Measurements from ENCODE around the gene CCDC57.

CCDC57 gene

DNA sequence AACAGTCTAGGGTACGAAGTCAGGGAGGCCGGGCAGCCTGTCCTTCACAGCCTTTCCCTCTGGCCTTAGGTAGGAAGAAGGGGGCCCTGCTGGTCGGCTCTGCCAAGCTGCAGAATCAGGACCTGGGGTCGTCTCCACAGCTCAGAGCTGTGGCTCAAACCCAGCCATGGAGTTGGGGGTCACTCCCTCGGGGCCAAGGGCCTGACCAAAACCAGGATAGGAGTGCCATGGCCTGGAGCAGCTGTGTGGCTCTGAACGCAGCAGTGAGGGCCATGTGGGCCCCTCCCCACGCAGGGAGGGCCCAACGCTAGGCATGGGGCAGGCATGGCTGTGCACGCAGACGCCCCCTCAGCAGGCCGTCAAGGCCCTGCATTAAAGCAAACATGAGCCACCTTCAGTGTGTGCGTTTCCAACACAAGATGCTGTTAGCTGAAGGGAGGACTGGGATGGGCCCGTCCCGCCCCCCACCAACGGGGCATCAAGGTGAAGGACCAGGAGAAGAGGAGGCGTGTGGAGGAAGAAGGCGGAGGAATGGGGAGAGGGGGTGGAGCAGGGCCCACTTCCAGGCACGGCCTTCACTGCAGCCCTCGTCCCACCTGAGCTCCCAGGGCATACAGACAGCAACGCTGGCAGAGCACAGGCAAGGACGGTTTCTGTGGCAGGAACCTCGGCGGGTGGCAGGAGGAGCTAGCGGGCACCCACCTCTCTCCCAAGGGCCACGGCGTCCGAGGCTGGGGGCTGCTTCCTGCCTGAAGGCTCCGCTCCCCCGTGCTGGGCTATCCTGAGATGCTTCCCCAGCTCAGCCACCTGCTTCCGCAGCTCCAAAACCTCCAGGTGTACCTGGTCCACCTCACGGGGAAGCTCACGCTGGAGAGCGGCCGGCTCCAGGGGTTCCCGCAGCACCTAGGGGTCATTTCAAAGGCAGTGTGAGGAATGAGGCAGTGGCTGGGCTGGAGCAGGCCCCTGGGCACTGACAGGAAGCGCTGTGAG lies 55.3 kb downstream of the CCDC57 start:
- in situ Hi-C loops (cut with HindIII; ENCODE audit: low sequenced_read_pairs) = no loop called here

DNA sequence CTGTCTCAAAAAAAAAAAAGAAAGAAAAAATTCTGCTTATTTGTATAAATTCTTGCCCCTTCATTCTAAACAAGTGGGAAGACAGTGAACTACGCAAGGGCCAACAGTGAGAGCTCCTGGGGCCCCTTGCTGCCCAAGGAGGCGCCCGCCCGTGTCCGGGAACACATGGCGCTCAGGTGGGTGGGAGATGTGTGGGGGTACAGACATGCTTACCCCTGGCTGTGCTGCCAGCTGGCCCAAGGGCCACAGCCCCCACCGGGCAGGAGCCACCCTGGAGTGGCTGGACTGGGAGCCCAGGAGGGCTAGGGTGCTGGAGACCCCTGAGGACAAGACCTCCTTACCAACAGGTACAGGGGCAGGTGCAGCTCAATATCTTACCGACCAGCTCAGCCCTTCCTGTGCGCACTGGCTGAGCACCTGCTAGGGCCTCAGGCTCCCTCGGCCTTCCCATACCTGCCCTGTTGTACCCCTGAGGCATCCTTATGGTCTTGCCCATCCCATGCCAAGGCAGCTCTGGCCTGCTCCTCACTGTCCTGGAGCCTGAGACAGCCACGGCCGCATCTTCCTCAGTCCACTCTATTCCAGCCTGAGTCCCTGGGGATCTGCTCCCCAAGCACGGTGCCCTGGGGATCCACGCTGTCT lies 56.2 kb downstream of the CCDC57 start:
- in situ Hi-C loops (cut with HindIII; ENCODE audit: low sequenced_read_pairs) = no loop called here

DNA sequence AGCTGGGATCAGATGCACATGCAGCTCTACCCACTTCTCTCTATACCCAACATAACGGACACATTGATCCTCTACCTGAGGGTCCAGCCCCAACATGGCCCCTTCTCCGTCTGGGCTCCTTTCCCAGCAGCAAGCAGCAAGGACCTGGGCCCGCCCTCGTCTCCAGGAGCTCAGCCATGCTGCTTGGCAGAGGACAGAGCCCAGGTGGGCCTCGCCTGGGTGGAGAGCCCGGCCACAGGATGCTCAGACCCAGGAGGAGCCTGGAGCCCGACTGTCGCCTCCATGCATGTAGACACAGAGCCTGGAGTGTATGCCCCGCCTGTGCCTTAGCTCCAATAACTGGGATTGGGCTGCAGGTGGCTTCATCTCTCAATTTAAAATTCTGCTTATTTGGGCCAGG lies 57.0 kb downstream of the CCDC57 start:
- in situ Hi-C loops (cut with HindIII; ENCODE audit: low sequenced_read_pairs) = no loop called here

DNA sequence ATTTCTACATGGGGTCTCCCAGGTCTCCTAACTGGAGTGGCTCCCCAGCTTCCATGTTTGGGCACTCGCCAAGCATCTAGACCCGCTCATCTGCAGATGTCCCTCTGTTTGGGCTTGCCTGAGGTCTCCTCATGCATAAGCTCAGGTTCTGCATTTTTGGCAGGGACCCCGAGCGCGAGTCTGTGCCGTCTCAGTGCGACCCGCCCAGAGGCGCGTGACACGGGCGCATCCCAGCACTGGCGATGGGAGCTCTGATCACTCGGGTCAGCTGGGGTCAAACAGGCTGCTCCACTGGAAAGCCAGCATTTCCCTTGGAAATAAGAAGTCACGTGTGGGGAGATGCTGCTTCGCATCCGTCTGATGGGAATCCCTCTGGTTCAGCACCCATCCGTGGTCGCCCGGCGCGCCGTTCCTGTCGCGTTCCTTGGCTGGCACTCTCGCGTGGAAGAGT lies 57.7 kb downstream of the CCDC57 start:
- in situ Hi-C loops (cut with HindIII; ENCODE audit: low sequenced_read_pairs) = no loop called here

DNA sequence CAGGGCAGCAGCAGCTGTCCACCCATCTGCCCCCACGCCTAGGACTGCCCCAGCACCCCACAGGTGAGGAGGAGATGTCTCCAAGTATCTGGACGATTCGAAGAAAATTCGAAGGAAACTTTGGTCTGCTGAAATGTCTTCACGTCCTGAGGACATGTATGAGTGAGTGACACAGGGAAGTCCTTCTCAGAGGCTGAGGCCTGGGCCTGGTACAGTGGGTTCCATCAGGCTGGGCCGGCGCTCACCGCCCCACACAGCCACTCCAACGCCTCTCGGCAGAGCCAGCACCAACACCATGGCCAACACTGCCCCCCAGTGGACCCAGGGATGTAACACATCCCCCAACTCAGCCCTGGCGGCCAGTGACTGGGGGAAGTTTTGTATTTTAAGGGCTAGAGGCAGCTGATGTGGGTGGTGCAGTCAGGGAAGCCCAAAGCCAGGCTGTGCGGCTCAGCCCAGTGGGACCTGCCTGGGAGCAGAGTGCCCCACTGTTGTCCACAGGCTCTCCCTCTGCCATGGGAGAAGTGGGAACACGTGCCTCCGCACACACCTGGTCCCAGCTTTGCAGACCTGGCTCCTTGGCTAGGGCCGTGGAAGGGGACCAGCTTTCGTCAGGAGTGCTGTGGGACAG lies 58.8 kb downstream of the CCDC57 start:
- in situ Hi-C loops (cut with HindIII; ENCODE audit: low sequenced_read_pairs) = no loop called here

DNA sequence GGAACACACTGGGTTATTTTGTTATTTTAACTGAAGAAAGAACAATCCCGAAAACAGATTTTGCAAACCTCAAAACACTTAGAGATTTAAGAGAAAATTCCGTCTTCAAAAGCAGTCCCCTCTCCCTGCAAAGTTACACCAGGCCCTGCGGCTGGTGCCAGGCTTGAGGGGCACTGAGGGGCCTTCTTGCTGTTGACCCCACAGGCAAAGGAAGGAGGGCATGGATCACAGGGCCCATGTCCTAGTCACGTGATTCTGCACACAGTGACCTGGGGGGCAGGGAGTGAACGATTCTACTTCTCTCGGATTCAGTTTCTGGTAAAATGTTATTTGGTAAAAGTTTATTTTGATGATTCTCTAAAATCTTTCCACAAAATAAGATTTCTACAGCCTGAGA lies 59.3 kb downstream of the CCDC57 start:
- in situ Hi-C loops (cut with HindIII; ENCODE audit: low sequenced_read_pairs) = no loop called here

DNA sequence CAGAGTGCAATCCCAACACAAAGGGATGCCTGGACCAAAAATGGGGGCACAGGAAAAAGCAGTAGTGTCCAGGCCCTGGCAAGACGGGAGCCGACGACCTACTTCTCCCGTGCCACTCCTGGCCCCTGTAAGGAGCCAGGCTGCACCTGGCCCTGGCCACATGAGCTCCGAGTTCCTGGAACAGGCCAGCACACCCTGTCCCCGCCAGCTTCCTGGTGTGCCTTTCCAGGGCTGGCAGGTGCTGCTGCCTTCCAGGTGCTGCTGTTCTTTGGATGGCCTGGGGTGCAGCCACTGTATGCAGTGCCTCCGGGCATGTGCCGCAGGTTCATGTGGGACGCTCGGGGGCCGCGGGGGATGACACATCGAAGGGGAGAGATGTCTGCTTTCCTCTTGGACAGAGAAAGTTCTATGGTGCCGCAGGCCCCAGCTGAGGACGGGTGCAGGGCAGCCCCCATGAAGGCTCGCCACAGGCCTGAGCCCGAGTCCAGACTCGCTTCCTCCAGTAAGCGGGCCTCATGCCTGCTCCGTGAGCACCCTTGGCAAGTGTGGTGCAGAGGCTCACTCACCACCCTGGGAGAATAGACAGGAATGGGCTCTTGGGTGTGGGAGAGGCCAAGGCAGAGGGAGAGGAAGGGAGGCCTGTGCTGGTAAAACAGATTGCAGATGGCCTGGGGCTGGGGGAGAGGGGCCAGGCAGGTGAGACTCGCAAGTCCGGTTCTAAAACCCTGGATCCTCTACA lies 59.9 kb downstream of the CCDC57 start:
- in situ Hi-C loops (cut with HindIII; ENCODE audit: low sequenced_read_pairs) = no loop called here

DNA sequence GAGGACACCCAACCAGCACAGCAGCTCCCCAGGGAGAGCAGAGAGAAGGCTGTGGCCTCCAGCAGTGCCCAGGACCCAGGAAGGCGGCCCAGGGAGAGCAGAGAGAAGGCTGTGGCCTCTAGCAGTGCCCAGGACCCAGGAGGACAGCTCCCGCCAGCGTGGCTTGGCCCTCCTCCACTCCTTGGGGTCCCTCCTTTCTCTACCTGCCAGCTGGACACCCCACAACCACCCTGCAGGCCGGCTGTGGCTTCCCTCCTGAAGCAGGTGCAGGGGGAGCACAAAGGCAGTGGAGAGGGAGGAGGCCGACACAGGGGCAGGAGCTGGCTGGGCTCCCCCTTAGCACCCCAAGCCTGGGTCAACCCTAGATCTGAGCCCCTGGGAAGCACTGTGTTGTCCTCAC lies 60.5 kb downstream of the CCDC57 start:
- in situ Hi-C loops (cut with HindIII; ENCODE audit: low sequenced_read_pairs) = no loop called here

DNA sequence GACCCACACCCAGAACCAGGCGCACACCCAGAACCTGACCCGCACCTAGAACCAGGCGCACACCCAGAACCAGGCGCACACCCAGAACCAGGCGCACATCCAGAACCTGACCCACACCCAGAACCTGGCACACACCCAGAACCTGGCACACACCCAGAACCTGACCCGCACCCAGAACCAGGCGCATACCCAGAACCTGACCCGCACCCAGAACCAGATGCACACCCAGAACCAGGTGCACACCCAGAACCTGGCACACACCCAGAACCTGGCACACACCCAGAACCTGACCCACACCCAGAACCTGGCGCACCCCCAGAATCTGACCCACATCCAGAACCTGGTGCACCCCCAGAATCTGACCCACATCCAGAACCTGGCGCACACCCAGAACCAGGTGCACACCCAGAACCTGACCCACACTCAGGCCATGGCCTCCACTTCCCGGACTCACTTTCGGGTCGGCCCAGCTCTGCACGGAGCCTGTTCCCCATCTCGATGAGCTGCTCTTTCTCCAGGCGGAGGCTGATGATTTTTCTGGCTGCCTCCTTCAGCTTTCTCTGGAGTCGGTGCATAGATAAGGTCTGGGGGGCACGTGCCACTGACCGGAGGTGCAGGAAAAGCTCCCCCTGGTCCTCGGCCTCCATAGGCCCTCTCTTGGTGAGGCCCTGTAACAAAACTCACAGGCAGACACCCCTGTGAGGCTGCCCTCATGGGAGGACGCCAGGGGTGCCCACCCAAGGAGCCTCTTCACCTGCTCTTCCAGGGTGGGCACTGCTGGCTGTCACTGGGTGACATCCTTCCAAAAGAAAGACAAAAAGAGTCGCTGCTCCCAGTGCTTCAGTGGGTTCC lies 61.3 kb downstream of the CCDC57 start:
- in situ Hi-C loops (cut with HindIII; ENCODE audit: low sequenced_read_pairs) = no loop called here

DNA sequence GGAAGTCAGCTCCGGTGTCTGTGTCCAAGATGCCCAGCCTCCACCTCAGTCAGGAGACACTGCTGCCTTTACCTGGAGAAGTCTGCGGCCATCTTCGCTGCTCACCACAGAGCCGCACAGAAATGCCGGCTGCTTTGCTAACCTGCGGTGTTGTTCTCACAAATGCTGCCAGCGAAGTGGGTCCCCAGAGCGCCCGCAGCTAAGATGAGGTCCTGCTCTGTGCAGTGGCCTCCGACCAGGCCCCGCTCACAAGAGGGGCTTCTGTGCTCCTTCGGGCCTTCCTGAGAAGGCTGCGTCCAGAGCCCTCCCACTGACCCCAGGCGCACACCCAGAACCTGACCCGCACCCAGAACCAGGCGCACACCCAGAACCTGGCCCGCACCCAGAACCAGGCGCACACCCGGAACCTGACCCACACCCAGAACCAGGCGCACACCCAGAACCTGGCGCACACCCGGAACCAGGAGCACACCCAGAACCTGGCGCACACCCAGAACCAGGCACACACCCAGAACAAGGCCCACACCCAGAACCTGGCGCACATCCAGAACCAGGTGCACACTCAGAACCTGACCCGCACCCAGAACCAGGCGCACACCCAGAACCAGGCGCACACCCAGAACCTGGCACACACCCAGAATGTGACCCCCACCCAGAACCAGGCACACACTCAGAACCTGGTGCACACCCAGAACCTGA lies 63.1 kb downstream of the CCDC57 start:
- in situ Hi-C loops (cut with HindIII; ENCODE audit: low sequenced_read_pairs) = loop anchor here (25.0 kb wide), 1 partner anchor 388 kb away; no protein-coding TSS in a partner anchor

DNA sequence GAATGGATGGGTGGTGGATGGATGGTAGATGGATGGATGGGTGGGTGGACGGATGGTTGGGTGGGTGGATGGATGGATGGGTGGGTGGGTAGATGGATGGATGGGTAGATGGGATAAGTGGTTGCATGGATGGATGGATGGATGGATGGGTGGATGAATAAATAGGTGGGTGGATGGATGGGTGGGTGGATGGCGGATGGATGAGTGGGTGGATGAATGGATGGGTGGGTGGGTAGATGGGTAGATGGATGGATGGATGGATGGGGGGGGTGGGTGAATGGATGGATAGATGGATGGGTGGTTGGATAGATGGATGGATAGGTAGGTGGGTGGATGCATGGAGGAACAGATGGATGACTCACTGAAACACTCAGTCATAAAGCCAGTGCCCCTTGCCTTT lies 63.6 kb downstream of the CCDC57 start:
- in situ Hi-C loops (cut with HindIII; ENCODE audit: low sequenced_read_pairs) = loop anchor here (25.0 kb wide), 1 partner anchor 388 kb away; no protein-coding TSS in a partner anchor

DNA sequence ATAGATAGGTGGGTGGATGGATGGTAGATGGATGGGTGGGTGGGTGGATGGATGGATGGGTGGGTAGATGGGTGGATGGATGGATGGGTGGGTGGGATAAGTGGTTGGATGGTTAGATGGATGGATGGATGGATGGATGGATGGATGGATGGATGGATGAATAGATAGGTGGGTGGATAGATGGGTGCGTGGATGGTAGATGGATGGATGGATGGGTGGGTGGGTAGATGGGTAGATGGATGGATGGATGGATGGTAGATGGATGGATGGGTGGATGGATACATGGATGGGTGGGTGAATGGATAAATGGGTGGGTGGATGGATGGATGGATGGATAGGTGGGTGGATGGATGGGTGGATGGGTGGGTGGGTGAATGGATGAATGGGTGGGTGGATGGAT lies 64.6 kb downstream of the CCDC57 start:
- in situ Hi-C loops (cut with HindIII; ENCODE audit: low sequenced_read_pairs) = loop anchor here (25.0 kb wide), 1 partner anchor 389 kb away; no protein-coding TSS in a partner anchor

DNA sequence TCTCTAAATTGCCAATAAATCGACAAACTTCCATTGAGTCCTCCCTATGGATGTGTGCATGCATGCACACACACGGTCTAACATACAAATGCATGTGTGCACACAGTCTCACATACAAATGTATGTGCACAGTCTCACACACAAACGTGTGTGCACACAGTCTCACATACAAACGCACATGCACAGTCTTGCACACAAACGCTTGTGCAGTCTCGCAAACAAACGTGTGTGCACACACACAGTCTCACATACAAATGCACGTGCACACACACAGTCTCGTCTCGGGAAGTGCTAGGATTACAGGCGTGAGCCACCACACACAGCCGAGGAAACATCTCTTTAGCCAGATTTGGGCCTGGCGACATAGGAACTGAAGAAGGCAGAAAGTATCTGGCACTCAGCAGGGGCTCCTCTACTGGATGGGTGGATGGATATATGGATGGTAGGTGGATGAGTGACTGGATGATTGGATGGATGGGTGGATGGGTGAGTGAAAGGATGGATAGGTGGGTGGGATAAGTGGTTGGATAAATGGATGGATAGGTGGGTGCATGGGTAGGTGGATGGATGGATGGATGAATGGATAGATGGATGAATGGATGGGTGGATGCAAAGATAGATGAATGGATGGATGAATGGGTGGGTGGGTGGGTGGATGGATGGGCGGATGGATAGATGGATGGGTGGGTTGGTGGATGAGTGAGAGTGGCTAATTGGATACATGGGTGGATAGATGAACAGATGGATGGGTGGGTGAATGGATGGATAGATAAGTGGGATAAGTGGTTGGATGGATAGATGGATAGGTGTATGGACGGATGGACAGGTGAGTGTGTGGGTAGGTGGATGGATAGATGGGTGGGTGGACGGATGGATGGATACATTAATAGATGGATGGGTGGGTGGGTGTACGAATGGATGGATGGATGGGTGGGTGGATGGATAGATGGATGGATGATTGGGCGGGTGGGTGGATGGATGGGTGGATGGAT lies 65.7 kb downstream of the CCDC57 start:
- in situ Hi-C loops (cut with HindIII; ENCODE audit: low sequenced_read_pairs) = loop anchor here (25.0 kb wide), 1 partner anchor 390 kb away; no protein-coding TSS in a partner anchor

DNA sequence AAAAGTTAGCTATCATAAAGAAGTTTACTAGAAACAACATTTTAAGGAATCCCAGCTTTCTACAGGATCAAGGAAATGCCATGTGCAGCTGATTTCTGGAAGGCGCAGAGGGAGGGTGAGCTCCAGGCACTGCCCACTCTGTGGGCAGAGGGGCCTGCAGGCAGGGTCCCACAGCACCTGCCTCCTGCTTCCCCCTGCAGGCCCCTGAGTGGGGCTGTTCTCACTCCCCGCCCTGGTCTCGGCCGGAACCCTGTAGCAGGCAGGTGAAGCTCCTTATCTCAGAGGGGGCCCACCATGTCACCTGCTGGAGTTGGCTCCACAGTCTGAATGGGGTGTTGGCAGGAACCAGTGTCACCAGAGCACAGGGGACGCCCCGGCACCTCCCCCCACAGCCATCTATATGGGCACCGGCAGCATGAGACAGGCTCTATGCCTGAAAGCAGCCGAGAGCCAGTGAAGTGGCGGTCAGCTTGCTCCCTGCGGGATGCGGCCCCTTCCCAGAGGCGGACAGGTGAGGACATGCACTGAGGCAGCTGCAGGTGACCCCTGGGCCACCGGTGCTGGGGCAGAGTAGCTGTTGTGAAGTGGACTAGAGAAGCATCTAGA lies 67.0 kb downstream of the CCDC57 start:
- in situ Hi-C loops (cut with HindIII; ENCODE audit: low sequenced_read_pairs) = loop anchor here (25.0 kb wide), 1 partner anchor 392 kb away; no protein-coding TSS in a partner anchor

DNA sequence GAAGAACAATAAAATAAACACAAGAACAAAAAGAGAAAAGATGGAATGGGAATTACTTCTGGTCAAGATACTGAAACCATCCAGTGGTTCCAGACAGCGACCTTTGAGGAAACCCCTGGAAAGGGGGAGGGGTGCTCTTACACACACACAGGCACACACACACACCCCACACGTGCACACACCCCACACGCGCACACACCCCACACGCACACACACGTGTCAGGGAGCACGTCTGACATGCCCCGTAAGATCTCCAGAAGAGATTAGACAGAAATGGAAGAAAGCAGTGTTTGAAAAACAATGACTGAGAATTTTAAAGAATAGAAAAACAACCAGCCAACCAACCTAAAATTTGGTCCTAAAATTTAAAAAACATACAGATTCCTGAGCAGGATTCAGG lies 69.3 kb downstream of the CCDC57 start:
- in situ Hi-C loops (cut with HindIII; ENCODE audit: low sequenced_read_pairs) = loop anchor here (25.0 kb wide), 1 partner anchor 394 kb away; no protein-coding TSS in a partner anchor

DNA sequence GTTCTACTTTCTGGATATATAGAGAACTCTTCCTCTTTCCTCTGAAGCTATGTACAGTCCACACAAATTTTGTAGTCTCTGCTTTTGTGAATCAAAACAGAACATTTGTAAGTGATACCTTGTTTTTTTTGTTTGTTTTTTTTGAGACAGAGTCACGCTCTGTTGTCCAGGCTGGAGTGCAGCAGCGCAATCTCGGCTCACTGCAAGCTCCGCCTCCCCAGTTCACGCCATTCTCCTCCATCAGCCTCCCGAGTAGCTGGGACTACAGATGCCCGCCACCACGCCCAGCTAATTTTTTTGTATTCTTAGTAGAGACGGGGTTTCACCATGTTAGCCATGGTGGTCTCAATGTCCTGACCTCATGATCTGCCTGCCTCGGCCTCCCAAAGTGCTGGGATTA lies 72.7 kb downstream of the CCDC57 start:
- in situ Hi-C loops (cut with HindIII; ENCODE audit: low sequenced_read_pairs) = loop anchor here (25.0 kb wide), 1 partner anchor 397 kb away; no protein-coding TSS in a partner anchor

DNA sequence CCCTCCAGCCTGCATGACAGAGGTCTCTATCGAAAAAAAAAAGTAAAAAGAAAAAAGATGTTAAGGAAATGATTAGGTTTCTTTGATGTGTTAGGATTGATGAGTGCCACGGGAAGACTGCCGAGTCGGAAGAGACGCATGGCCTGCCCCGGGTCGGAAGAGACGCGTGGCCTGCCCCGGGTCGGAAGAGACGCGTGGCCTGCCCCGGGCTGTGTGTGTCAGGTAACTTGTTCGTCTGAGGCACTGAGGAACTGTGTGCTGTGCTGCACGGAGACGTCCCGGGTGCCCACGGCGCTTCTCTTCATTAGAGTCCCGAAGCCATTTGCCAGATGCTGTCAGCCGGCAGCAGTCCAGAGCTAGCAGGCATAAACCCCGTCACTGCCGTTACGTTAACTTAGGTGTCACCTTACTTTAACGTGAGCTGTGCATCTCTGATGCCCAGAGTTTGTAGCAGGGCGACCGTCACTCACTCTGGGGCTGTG lies 74.1 kb downstream of the CCDC57 start:
- in situ Hi-C loops (cut with HindIII; ENCODE audit: low sequenced_read_pairs) = loop anchor here (25.0 kb wide), 1 partner anchor 399 kb away; no protein-coding TSS in a partner anchor
